ENCODE measurements around the gene PPM1J. TPM values are rescaled to one million over a fixed set of nuclear protein-coding genes. Genes with fewer than 3 reads are reported as not detected.

Gene PPM1J
- total and polyA plus RNA-seq, 2 experiments from 2014 or later, result 0.54 to 1.5 TPM

GRCh38 chr1:112689196-112689841 is 25.8 kb downstream of the PPM1J start:
- no peaks in the 10 kb centered on the region for H3K9me3 ChIP-seq (ENCODE audit: low read depth)
- no peaks in the 10 kb centered on the region for H3K27me3 ChIP-seq (replicated peaks; ENCODE audit: insufficient read depth)
- no peak overlapping the region for H3K4me3 ChIP-seq
- H3K27ac ChIP-seq, result no peak overlapping the region
- H3F3A ChIP-seq (ENCODE audit: insufficient read depth), result peaks cover 12% of the 10 kb centered on the region
- H3K9me2 ChIP-seq (ENCODE audit: insufficient read depth), result no peaks in the 10 kb centered on the region
- no peaks in the 10 kb centered on the region for H4K20me1 ChIP-seq (ENCODE audit: insufficient read depth)
- WGBS, 2 experiments (ENCODE audit: low coverage in 1 of 2, low lambda C conversion rate in 2 of 2, missing lambda C conversion rate in 2 of 2), result 90 to 91% methylated on average over 9 of the region's 9 CpGs
- H2AFZ ChIP-seq, result no peak overlapping the region
- no peak for DNase-seq
- H3K36me3 ChIP-seq (ENCODE audit: low read depth), result no peaks in the 10 kb centered on the region; the same call in 1 of the 2 replicates
- H3K9ac ChIP-seq, result no peak overlapping the region
- peaks cover 5% of the 10 kb centered on the region for H3K4me1 ChIP-seq (ENCODE audit: insufficient read depth)
- in situ Hi-C loops (cut with MboI), result no loop called here
- no peak overlapping the region for H3K4me2 ChIP-seq (ENCODE audit: unreplicated experiment)
- TF ChIP-seq EZH2 (IDR thresholded peaks at IDR 0.05; ENCODE audit: insufficient read depth, poor library complexity, severe bottlenecking), result no peak
- H3K79me2 ChIP-seq (ENCODE audit: insufficient read depth), result 0 out of 2 replicates have a peak, but pooled peaks cover 6% of the 10 kb centered on the region

GRCh38 chr1:112688781-112689193 is 26.3 kb downstream of the PPM1J start:
- in situ Hi-C loops (cut with MboI), result no loop called here
- H3K27ac ChIP-seq, result no peak overlapping the region
- no peak for TF ChIP-seq EZH2phosphoT487 (IDR thresholded peaks at IDR 0.05; ENCODE audit: insufficient read depth, low read depth)
- no peak for TF ChIP-seq EZH2 (IDR thresholded peaks at IDR 0.05; ENCODE audit: insufficient read depth, poor library complexity, severe bottlenecking)
- H3K9me3 ChIP-seq (ENCODE audit: low read depth), result no peaks in the 10 kb centered on the region
- no peak overlapping the region for H3K4me3 ChIP-seq
- no peaks in the 10 kb centered on the region for H4K20me1 ChIP-seq (ENCODE audit: insufficient read depth)
- DNase-seq, result no peak
- no peak overlapping the region for H3K9ac ChIP-seq
- WGBS, 2 experiments (ENCODE audit: low coverage in 1 of 2, low lambda C conversion rate in 2 of 2, missing lambda C conversion rate in 2 of 2), result 85 to 89% methylated on average over 13 of the region's 13 CpGs
- no peaks in the 10 kb centered on the region for H3K27me3 ChIP-seq (replicated peaks; ENCODE audit: insufficient read depth)
- H3K9me2 ChIP-seq (ENCODE audit: insufficient read depth), result no peaks in the 10 kb centered on the region
- H3K36me3 ChIP-seq (ENCODE audit: low read depth), result no peaks in the 10 kb centered on the region; the same call in 1 of the 2 replicates
- H3F3A ChIP-seq (ENCODE audit: insufficient read depth), result peaks cover 12% of the 10 kb centered on the region
- H2AFZ ChIP-seq, result no peak overlapping the region
- H3K4me2 ChIP-seq (ENCODE audit: unreplicated experiment), result no peak overlapping the region
- peaks cover 5% of the 10 kb centered on the region for H3K4me1 ChIP-seq (ENCODE audit: insufficient read depth)
- 0 out of 2 replicates have a peak, but pooled peaks cover 7% of the 10 kb centered on the region for H3K79me2 ChIP-seq (ENCODE audit: insufficient read depth)

DNA sequence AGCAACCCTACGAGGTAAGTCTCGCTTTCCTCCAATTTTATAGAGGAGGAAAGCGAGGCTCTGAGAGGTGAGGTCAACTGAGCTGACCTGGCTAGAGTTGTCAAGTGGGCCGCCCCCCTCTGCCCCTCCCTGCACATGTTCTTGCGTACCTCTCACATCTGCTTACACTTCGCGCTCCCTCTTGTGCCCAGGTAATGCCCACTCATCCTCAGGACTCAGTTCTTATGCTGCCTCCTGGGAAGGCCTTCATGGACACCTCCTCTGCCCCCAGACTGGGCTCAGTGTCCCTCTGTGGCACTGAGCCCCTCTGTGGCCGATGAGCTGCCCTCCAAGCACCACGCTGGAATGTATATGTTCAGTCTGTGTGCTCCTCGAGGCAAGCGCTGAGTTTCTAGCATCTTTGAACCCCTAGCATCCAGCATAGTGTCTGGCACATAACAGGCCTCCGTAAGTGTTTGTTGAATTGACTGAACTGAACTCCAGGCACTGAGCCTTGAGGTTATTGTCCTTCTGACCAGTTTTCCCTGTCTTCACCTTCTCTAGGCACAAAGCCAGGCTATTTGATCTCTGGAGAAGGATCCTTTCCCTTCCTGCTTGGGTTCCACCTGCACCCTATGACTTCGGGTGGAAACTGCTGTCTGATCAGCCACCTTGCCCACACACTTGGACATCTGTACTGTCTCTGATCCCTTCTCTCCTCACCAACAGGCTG is 27.2 kb downstream of the PPM1J start:
- Histone ChIP-seq H3K4me2 (ENCODE audit: unreplicated experiment) (no peak overlapping the region), H2AFZ (no peak overlapping the region), H3K79me2 (ENCODE audit: insufficient read depth) (peaks cover 12% of the 10 kb centered on the region; the same call in 1 of the 2 replicates), H3K27ac (no peak overlapping the region), H3K9me2 (ENCODE audit: insufficient read depth) (no peaks in the 10 kb centered on the region), H3F3A (ENCODE audit: insufficient read depth) (peaks cover 12% of the 10 kb centered on the region), H3K36me3 (ENCODE audit: low read depth) (no peaks in the 10 kb centered on the region), H3K27me3 (replicated peaks; ENCODE audit: insufficient read depth) (no peaks in the 10 kb centered on the region), H3K4me3 (no peak overlapping the region), H4K20me1 (ENCODE audit: insufficient read depth) (no peaks in the 10 kb centered on the region), H3K9me3 (ENCODE audit: low read depth) (no peaks in the 10 kb centered on the region), H3K9ac (no peak overlapping the region), H3K4me1 (ENCODE audit: insufficient read depth) (peaks cover 5% of the 10 kb centered on the region)
- TF ChIP-seq EZH2 (IDR thresholded peaks at IDR 0.05; ENCODE audit: insufficient read depth, poor library complexity, severe bottlenecking) (no peak), EZH2phosphoT487 (IDR thresholded peaks at IDR 0.05; ENCODE audit: insufficient read depth, low read depth) (no peak)
- in situ Hi-C loops (cut with MboI), result no loop called here
- no peak for DNase-seq
- 88 to 90% methylated on average over 13 of the region's 13 CpGs for WGBS, 2 experiments (ENCODE audit: low coverage in 1 of 2, low lambda C conversion rate in 2 of 2, missing lambda C conversion rate in 2 of 2)

GRCh38 chr1:112687361-112687760 is 27.8 kb downstream of the PPM1J start:
- Histone ChIP-seq H3K79me2 (ENCODE audit: insufficient read depth) (peaks cover 13% of the 10 kb centered on the region; the same call in 1 of the 2 replicates), H3K27ac (no peak overlapping the region), H3K27me3 (replicated peaks; ENCODE audit: insufficient read depth) (no peaks in the 10 kb centered on the region), H3K9me3 (ENCODE audit: low read depth) (no peaks in the 10 kb centered on the region), H3K36me3 (ENCODE audit: low read depth) (no peaks in the 10 kb centered on the region), H2AFZ (no peak overlapping the region), H4K20me1 (ENCODE audit: insufficient read depth) (no peaks in the 10 kb centered on the region), H3K9ac (no peak overlapping the region), H3F3A (ENCODE audit: insufficient read depth) (peaks cover 12% of the 10 kb centered on the region), H3K4me3 (no peak overlapping the region), H3K4me2 (ENCODE audit: unreplicated experiment) (no peak overlapping the region), H3K9me2 (ENCODE audit: insufficient read depth) (no peaks in the 10 kb centered on the region), H3K4me1 (ENCODE audit: insufficient read depth) (peaks cover 5% of the 10 kb centered on the region)
- DNase-seq, result no peak
- in situ Hi-C loops (cut with MboI), result no loop called here
- no peak for TF ChIP-seq EZH2 (IDR thresholded peaks at IDR 0.05; ENCODE audit: insufficient read depth, poor library complexity, severe bottlenecking)
- TF ChIP-seq EZH2phosphoT487 (IDR thresholded peaks at IDR 0.05; ENCODE audit: insufficient read depth, low read depth), result no peak
- 81 to 84% methylated on average over 4 of the region's 4 CpGs for WGBS, 2 experiments (ENCODE audit: low coverage in 1 of 2, low lambda C conversion rate in 2 of 2, missing lambda C conversion rate in 2 of 2)
